ENCODE measurements around the gene SLC25A29. TPM values are rescaled to one million over a fixed set of nuclear protein-coding genes. Genes with fewer than 3 reads are reported as not detected.

Gene SLC25A29
- polyA plus RNA-seq, 1 donor (not counting 4 experiments of a cell fraction or from before 2014, with no cell fraction given): 16.3 TPM

DNA sequence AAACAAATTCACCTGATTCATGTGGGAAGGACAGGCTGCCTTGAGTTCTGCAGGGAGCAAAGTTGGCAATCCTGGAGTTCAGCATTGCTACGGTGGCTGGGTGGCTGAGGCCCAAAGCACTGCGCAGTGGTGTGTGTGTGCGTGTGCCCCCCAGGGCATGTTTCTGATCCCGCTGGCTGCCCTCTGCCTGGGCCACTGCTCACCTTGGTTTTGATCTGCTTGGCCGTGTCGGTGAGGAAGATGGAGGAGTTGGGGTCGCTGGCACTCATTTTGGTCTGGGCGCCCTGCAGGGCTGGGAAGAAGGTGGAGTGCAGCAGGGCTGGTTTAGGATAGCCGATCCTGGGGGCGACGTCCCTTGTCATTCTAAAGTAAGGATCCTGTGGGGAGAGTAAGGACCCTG, 36.0 kb upstream of the SLC25A29 start:
- H3K36me3 ChIP-seq (ENCODE audit: control insufficient read depth in 2 of 2, extremely low read depth in 1 of 2, insufficient read depth in 2 of 2, low read length in 2 of 2): peaks cover 24 to 33% of the 10 kb centered on the region in 2 experiments
- no peak for FAIRE-seq

GRCh38 chr14:100341301-100342031, 35.2 kb upstream of the SLC25A29 start:
- no peaks in the 10 kb centered on the region for H3K9me3 ChIP-seq (ENCODE audit: control insufficient read depth, low read depth, low read length)
- no peak overlapping the region for H3K4me2 ChIP-seq (ENCODE audit: control insufficient read depth, extremely low read depth, insufficient read depth, low read depth, low read length)
- H3K9me1 ChIP-seq (ENCODE audit: control insufficient read depth, extremely low read depth, insufficient read depth, low read length): no peaks in the 10 kb centered on the region
- peak overlapping the region; percentile 67 for H3K27ac ChIP-seq (ENCODE audit: control insufficient read depth, insufficient read depth, low read length)
- dilution Hi-C loops (cut with MboI; ENCODE audit: extremely low pct_ligation_motif_present, low sequenced_read_pairs): no loop called here
- no peak for TF ChIP-seq EZH2 (IDR thresholded peaks at IDR 0.05; ENCODE audit: low read length)
- TF ChIP-seq, protein P1, sequence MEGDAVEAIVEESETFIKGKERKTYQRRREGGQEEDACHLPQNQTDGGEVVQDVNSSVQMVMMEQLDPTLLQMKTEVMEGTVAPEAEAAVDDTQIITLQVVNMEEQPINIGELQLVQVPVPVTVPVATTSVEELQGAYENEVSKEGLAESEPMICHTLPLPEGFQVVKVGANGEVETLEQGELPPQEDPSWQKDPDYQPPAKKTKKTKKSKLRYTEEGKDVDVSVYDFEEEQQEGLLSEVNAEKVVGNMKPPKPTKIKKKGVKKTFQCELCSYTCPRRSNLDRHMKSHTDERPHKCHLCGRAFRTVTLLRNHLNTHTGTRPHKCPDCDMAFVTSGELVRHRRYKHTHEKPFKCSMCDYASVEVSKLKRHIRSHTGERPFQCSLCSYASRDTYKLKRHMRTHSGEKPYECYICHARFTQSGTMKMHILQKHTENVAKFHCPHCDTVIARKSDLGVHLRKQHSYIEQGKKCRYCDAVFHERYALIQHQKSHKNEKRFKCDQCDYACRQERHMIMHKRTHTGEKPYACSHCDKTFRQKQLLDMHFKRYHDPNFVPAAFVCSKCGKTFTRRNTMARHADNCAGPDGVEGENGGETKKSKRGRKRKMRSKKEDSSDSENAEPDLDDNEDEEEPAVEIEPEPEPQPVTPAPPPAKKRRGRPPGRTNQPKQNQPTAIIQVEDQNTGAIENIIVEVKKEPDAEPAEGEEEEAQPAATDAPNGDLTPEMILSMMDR (optimal IDR thresholded peaks at IDR 0.05 in 1 of 3, IDR thresholded peaks at IDR 0.05 in 1 of 3, conservative IDR thresholded peaks at IDR 0.05 in 1 of 3; ENCODE audit: extremely low read depth in 1 of 3, insufficient read depth in 2 of 3, low read length in 3 of 3): no peak
- H3K79me2 ChIP-seq (ENCODE audit: control insufficient read depth, insufficient read depth, low read length): no peaks in the 10 kb centered on the region
- DNase-seq (ENCODE audit: low read depth, low spot score) (peak; percentile 11), FAIRE-seq (peak; percentile 64)
- no peaks in the 10 kb centered on the region for H3K27me3 ChIP-seq (ENCODE audit: control insufficient read depth, extremely low read depth, insufficient read depth, low read length)
- no peak overlapping the region for H3K9ac ChIP-seq (ENCODE audit: control insufficient read depth, extremely low read depth, insufficient read depth, low read length)
- H2AFZ ChIP-seq (ENCODE audit: control insufficient read depth, low read length): no peak overlapping the region
- no peaks in the 10 kb centered on the region for H4K20me1 ChIP-seq (ENCODE audit: control insufficient read depth, extremely low read depth, insufficient read depth, low read length)
- peaks cover 4% of the 10 kb centered on the region for H3K4me1 ChIP-seq (ENCODE audit: control insufficient read depth, extremely low read depth, insufficient read depth, low read length)
- H3K36me3 ChIP-seq (ENCODE audit: control insufficient read depth in 2 of 2, extremely low read depth in 1 of 2, insufficient read depth in 2 of 2, low read length in 2 of 2): peaks cover 26 to 34% of the 10 kb centered on the region in 2 experiments
- no peak overlapping the region for H3K4me3 ChIP-seq (ENCODE audit: control insufficient read depth in 2 of 3, extremely low read depth in 1 of 3, insufficient read depth in 2 of 3, low read depth in 1 of 3, low read length in 3 of 3)

More for the DNA sequence above, 36.0 kb upstream of the SLC25A29 start:
- no peak overlapping the region for H3K4me2 ChIP-seq (ENCODE audit: control insufficient read depth, extremely low read depth, insufficient read depth, low read depth, low read length)
- H2AFZ ChIP-seq (ENCODE audit: control insufficient read depth, low read length): no peak overlapping the region
- H4K20me1 ChIP-seq (ENCODE audit: control insufficient read depth, extremely low read depth, insufficient read depth, low read length): no peaks in the 10 kb centered on the region
- no peaks in the 10 kb centered on the region for H3K9me1 ChIP-seq (ENCODE audit: control insufficient read depth, extremely low read depth, insufficient read depth, low read length)
- no peaks in the 10 kb centered on the region for H3K27me3 ChIP-seq (ENCODE audit: control insufficient read depth, extremely low read depth, insufficient read depth, low read length)
- H3K4me1 ChIP-seq (ENCODE audit: control insufficient read depth, extremely low read depth, insufficient read depth, low read length): peaks cover 4% of the 10 kb centered on the region
- H3K79me2 ChIP-seq (ENCODE audit: control insufficient read depth, insufficient read depth, low read length): no peaks in the 10 kb centered on the region
- TF ChIP-seq, protein P1 (optimal IDR thresholded peaks at IDR 0.05 in 1 of 3, IDR thresholded peaks at IDR 0.05 in 1 of 3, conservative IDR thresholded peaks at IDR 0.05 in 1 of 3; ENCODE audit: extremely low read depth in 1 of 3, insufficient read depth in 2 of 3, low read length in 3 of 3): no peak
- TF ChIP-seq EZH2 (IDR thresholded peaks at IDR 0.05; ENCODE audit: low read length): no peak
- DNase-seq (ENCODE audit: low read depth, low spot score): no peak
- dilution Hi-C loops (cut with MboI; ENCODE audit: extremely low pct_ligation_motif_present, low sequenced_read_pairs): no loop called here
- H3K9me3 ChIP-seq (ENCODE audit: control insufficient read depth, low read depth, low read length): no peaks in the 10 kb centered on the region
- H3K4me3 ChIP-seq (ENCODE audit: control insufficient read depth in 2 of 3, extremely low read depth in 1 of 3, insufficient read depth in 2 of 3, low read depth in 1 of 3, low read length in 3 of 3): no peak overlapping the region
- H3K9ac ChIP-seq (ENCODE audit: control insufficient read depth, extremely low read depth, insufficient read depth, low read length): no peak overlapping the region
- no peak overlapping the region for H3K27ac ChIP-seq (ENCODE audit: control insufficient read depth, insufficient read depth, low read length)
